Heart left ventricle (tissue), 13 donors: ENCODE measurements around the gene DPH5.

ENCODE experiments used
- POLR2A ChIP-seq, 2 donors: fragments of 450-650 bp; IDR thresholded peaks; one replicate each; pipeline ENCODE4 v1.6.1; 2017; ENCODE audit warnings: antibody characterized with exemption in 2 of 2, mild to moderate bottlenecking in 2 of 2, moderate library complexity in 2 of 2
- TF ChIP-seq, protein P1 (sequence below), 12 donors: fragments of 200-600 bp; sonication (generic) in 4 of 12; IDR thresholded peaks; one replicate each; pipeline versions ENCODE4 v1.5.0 to v1.8.0; 2018 to 2022; ENCODE audit warnings: antibody characterized with exemption in 12 of 12, mild to moderate bottlenecking in 5 of 12
- donor health status: ischemic (EF 13 %, LVEDD 7.1; RV severe dilation, severe dysfunction).
- donor health status: DM: no; HTN: yes; CAD: no.
- donor health status: DM: no; HTN: no; CAD: no.
- donor health status: ischemic (EF 25% LVEDD 6.9; RV normal size, moderate dysfunction).
- donor health status: ischemic (EF 25% LVEDD 5.7; RV mildly dilated, moderate dysfunction).
- donor health status: ischemic (EF 35%, LVEDD 5.7; RV mildly dilated, moderate dysfunction).
- donor health status: nonischemic (EF 11% LVEDD 7.7; RV severe dilation, severe dysfunction).
- donor health status: DM: yes; HTN: yes; CAD: no.
- donor health status: PGD.
- donor health status: ischemic (EF 29% LVEDD 5.4; RV normal size, mild dysfunction).
- donor health status: nonischemic (EF 23%, LVEDD 6.1; RV moderate dilation, normal function).

DNA sequence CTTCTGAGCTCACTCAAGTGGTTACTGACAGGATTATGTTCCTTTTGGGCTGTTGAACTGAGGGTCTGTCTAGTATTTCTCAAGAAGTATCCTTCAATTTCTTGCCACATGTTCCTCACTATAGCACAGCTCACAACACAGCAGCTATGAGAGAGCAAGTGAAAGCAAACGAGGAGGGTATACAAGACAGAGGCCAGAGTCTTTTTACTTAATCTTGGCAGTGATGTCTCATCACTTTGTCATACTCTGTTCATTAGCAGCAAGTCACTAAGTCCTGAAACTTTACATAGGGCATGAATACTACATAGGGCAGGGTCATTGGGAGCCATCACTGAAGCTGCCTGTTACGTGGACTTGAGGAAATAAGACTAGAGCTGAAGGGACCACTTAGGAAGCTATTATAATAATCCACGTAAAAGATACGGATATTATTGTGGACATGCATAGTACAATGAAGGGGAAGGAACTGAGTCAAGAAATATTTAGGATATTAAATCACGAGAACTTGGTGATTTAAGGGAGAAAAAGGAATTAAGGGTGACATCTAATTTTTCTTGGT is 66.0 kb downstream of the DPH5 start:
- TF ChIP-seq POLR2A (IDR thresholded peaks at IDR 0.05), result no peak
- TF ChIP-seq, protein P1, sequence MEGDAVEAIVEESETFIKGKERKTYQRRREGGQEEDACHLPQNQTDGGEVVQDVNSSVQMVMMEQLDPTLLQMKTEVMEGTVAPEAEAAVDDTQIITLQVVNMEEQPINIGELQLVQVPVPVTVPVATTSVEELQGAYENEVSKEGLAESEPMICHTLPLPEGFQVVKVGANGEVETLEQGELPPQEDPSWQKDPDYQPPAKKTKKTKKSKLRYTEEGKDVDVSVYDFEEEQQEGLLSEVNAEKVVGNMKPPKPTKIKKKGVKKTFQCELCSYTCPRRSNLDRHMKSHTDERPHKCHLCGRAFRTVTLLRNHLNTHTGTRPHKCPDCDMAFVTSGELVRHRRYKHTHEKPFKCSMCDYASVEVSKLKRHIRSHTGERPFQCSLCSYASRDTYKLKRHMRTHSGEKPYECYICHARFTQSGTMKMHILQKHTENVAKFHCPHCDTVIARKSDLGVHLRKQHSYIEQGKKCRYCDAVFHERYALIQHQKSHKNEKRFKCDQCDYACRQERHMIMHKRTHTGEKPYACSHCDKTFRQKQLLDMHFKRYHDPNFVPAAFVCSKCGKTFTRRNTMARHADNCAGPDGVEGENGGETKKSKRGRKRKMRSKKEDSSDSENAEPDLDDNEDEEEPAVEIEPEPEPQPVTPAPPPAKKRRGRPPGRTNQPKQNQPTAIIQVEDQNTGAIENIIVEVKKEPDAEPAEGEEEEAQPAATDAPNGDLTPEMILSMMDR (IDR thresholded peaks at IDR 0.05), result no peak
